ENCODE data around the gene SUSD6.
A peak's percentile ranks its signal among the peaks of the same experiment; 100 is the strongest.
"Not testable (repeated sequence)": the region's sequence is repeated elsewhere in the genome, so short reads cannot be mapped to it uniquely, and the experiment has no call there.

The SUSD6 gene

DNA sequence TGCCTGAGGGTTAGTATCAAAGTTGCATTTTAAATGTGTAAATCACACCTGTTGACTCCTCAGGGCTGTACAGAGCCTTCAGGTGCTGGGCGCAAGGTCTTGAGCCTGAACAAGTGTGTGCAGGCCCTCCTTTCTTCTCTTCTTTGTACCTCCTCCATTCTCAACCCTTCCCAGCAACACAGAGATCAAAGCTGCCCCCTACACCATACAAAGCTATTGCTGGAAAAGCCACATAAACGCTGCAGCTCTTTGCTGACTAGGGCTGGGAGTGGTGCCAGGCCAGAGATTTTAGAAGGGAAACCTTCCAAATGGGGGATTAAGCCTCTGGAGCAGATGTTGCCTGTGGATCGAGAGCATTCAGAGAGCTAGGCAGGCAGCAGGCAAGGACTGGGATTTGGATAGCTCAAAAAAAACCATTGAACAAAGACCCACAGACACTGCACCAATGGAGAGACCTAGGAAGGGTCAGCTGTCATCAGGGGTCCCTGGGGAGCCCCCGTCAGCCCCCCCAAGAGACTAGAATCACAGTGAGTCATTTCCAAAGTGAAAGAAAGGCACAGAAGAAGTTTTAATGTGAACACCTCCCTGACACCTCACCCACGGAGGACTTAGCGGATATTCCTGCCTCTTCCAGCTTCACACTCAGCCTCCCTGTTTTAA, 18.2 kb upstream of the SUSD6 start:
- DNase-seq, result no peak

- no peak for DNase-seq
Measured at GRCh38 chr14:69594846-69595245, 16.6 kb upstream of the SUSD6 start.

GRCh38 chr14:69595336-69595735, 16.1 kb upstream of the SUSD6 start:
- no peak for DNase-seq

DNA sequence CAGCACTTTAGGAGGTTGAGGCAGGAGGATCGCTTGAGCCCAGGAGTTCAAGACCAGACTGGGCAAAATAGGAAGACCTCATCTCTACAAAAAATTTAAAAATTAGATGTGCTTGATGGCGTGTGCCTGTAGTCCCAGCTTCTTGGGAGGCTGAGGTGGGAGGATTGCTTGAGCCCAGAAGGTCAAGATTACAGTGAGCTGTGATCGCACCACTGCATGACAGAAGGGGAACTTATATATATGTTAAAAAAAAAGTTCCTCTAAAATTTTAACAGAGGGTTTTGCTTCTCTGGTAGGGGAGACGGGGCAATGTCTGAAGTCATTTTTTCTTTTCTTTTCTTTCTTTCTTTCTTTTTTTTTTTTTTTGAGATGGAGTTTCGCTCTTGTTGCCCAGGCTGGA, 12.0 kb upstream of the SUSD6 start:
- DNase-seq, result not testable (repeated sequence)

DNA sequence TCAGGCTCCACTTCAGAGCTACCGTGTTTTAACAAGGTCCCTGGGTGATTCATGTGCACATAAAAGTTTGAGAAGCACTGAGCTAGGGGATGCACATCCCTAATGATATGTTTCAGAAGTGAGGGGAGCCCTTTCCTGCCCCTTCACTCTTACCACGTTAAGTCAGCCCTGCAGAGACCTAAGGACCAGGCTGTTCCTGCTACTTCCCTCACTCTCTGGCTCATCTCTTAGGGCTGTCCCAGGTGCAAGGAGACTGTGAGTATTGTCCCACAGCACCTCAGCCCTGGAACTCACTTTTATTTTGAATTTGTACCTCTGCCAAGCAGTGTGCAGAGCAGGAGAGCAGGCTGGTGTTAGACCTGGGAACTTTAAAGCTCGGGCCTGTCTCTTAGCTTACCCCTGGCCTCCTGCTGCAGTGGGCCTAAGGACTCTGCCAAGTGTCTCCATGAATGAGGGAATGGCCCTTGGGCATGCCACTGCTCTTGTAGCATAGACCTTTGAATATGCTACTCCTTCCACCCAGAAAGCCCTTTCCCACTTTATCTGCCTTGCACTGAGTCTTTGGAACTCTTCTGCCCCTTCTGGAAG, 11.0 kb upstream of the SUSD6 start:
- DNase-seq, result no peak

DNA sequence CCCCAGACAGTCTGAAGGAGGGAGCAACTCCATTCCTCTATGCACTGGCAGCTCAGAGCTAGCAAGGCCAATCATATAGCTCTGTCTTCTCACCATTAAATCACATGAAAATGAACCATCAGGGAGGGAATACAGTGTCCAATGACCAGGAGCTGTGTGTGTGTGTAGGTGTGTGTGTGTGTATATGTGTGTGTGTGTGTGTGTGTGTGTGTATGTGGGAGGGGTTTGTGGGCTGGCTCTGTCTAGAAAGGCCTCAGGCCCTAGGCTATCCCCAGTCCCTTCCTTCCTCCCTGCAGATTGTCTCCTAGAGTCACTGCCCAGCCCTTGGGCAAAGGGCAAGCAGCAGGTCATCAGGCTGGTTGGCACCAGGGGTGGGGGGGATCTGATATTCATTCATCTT, 5.7 kb upstream of the SUSD6 start:
- DNase-seq, result no peak

DNA sequence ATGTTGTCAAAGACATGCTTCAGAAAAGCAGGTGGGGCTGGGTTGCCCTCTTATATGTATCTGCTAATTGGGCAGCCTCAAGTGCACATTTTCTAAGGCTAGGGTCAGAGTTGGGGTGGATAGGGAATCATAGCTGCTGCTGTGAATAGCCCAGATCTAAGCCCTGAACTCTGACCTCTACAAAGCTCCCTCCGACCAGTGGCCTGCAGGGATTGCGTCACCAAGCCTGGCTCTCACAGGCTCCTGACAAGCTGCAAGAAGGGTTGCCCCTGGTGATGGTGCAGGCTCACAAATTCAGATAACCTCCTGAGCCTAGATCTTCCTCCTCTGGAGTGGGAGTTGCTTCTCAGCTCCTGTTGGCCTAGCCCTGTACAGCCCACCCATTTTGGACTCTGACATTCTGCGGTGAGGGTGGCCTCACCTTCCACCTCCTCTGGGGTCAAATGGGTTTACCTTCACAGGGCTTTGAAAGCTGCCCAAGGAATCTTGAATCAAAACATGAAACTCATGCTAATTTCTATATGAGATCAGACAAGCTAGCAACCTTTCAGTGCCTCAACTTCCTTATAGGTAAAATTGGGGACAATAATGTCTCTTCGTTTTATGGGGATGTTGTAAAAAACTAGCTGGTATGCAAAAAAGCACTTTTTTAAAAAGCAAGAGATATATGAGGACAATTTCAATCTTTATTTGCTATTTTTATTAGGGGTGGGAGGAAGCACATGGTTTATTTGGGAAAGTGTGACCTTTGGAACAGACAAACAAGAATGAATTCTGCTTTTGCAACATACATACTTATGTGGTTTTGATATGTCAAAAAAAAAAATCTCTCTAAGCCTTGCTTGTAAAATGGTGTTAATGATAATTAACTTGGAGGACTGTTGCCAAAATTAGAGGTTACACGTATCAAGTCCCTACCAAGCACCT, 4.9 kb upstream of the SUSD6 start:
- no peak for DNase-seq

DNA sequence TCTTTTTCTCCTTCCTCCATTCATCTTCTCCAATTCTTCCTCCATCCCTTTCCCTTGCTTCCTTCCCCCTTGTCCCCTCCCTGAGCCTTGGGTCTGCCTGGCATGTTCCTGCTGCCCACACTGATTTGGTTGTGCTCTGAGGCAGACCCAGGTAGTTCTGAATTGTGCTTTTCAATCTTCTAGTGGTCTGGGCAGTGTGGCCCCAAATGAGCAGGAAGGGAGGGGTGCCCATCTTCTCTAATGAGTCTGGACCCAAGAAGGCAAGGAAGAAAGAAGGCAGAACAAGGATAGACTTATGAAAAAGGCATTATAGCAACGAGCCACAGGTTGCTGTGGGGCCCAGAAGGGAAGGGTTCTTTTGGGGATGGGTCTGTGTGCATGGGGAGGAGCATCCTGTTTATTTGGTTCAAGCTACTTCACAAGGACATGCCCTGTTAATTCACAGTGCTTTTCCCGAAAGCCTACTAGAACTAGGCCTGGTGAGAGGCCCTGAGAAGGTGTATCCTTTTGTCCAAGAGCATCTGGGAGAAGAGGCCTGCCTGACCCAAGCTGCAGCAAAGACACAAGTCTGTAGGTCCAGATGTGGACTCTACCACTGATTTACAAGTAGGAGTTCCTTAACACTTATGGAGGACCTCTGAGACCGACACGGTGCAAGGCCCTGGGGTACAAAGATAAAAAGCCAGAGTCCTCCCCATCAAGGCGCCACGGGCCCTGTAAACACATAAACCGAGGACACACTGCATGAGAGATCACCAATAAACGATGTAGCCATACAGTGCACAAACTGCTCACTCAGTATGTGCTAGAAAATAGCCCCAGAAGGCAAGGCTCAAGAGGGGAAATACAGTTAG, 1.1 kb upstream of the SUSD6 start:
- DNase-seq, result no peak

GRCh38 chr14:69610874-69611171, 573 bp upstream of the SUSD6 start:
- DNase-seq, result no peak

DNA sequence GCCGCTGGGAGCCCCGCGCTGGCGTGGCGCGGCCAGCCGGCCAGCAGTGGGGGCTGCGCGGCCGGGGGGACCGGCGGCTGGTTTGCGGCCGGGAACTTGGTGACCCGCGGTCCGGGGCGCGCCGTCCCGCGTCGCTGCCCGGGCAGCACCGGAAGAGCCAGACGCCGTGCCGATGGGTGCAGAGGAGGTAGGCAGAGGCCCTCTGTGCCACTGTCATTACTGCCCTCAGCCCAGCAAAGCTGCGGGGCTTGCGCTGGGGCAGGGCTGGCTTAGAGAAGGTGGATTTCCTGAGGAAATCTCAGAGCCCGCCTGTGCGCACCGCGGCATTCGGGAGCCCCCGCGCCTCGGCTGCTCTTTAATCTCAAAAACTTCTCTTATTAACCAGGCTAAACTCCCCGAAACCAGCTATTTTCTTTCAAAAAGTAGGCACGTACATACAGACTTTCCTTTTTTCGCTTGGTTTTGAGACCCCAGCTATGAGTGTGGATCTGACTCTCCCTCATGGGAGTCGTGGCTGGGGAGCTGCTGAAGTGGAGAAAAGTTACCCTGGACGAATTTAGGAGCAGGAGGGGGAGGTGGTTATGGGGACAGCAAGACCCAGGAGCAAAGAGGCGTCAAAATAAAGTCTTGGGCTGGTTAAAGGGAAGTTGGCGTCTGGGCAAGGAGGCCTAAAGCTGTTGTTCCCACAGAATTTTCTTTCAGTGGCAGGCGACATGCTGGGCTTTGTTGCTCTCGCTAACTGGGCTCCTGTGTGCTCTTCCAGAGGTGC, 802 bp downstream of the SUSD6 start:
- DNase-seq, result peak in 1 of 2 donors; percentile 58

- peak in 1 of 2 donors; percentile 58 for DNase-seq
Measured at GRCh38 chr14:69612783-69613130, 1.4 kb downstream of the SUSD6 start.

DNA sequence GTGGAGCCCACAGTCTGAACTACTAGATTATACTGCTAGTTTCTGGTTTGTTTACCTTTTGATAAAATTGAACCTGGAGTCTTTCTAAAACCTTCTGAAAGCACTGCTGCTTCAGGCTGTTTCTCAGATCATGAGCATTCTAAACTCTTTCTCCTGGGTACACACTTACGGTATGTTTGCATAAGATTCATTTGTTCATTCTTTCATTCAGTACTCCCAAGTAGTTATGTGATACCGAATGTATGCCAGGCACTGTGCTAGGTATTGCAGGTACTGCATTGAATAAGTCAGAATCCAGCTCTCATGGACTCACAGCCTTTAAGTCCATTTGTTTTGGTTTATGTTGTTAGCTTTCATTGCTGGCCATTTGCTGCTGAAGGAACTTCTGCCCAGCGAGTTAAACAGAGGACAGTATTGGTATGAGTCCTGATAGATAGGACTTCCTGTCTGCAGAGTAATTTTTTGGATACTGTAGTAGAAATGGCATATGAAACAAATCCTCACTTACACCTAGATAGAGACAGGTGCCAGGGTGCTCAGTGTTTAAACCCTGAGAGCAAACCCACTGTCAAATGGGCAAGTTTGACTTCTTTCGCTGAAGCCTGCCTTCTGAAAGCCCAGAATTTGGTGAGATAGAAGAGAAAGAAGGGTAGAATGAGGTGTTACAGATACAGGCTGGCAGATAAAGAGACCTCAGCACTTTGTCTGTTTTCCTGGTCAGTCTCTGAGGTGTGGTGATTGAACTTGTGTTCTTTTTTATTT, 2.1 kb downstream of the SUSD6 start:
- no peak for DNase-seq

DNA sequence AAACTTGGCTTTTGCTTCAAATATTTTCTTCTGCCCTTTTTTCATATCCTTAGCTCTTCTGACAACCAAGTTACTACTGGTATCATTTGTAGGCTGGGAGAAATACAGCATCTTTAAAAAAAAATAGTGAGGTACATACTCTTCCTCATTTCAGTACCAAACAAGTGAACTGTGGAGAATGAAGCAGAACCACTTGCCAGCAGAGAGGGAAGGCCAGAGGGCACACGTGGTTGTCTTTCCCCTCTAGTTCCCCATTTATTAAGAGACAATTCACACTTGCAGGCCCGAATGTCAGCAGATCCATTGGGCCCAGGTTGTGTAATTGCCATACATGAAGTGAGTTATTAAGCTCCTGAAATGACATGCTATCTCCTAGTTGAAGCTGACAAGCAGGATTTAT, 3.2 kb downstream of the SUSD6 start:
- peak; percentile 20 to 34 for DNase-seq

DNA sequence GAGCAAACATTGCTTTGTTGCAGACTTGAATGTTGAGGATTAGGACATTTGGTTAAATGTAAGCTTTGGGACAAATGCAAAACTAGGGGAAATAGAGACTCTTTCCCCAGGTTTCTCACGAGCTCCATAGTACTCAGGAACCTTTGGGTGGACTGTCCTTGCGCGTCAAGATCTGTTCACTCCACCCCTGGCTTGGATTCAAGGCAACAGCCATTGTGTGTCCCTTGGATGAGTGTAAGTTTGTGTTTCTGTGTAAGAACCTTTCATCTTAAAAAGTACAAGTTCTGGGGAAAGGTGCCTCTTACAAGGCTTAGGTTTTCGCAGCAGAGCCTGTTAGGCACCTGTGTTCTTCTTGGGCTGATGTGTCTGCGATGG, 3.7 kb downstream of the SUSD6 start:
- DNase-seq, result no peak

GRCh38 chr14:69615496-69616407, 4.4 kb downstream of the SUSD6 start:
- DNase-seq, result peak; percentile 25 to 32

DNA sequence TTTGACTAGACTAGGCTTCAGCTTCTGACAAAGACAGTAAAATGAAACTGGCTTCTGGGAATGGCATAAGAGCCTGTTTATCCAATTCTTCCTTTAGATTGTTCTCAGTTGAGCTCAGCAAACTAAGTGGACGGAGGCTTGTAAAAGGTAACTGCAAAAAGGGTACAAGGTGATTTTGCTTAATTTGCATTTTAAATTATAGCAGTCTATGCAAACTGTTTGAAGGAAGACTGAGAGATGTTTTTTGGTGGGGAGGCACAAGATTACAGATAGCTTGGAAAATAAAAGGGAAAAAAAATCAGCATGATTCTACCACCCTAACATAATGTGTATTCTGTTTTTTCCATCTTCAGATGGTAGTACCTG, 5.0 kb downstream of the SUSD6 start:
- no peak for DNase-seq

DNA sequence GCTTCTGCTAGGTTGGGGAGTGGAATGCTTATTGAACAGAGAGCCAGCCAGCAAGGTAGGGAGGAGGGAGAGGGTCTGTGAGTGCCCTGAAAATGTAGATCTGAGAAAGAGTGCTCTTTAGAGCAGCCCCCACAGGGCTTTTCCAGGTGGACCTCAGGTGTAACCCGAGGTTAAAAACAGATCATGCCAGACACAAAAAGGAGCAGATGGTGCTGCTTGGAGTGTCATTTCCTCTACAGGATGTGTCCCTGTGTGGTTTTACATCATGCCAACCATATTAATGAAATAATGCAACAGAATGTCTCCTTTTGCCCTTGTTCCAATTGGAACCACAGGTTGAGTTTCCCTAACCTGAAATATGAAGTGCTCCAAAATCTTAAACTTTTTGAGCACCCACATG, 6.4 kb downstream of the SUSD6 start:
- DNase-seq, result no peak

- no peak for DNase-seq
Measured at GRCh38 chr14:69619012-69619411, 7.6 kb downstream of the SUSD6 start.

GRCh38 chr14:69620211-69620611, 8.8 kb downstream of the SUSD6 start:
- no peak for DNase-seq

GRCh38 chr14:69620981-69621380, 9.6 kb downstream of the SUSD6 start:
- no peak for DNase-seq

DNA sequence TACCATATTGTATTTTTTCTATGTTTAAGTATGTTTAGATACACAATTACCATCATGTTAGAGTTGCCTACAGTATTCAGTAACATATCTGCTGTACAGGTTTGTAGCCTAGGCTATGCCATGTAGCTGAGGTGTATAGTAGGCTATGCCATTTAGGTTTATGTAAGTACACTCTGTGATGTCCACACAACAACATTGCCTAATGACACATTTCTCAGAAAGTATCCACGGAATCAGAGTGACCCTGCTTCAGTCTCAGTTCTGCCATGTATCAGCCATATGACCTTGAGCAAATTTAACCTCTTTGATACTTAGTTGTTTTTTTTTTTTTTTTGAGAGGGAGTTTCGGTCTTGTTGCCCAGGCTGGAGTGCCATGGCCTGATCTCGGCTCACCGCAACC, 12.7 kb downstream of the SUSD6 start:
- DNase-seq, result no peak
